ENCODE results near the gene HP.

DNA sequence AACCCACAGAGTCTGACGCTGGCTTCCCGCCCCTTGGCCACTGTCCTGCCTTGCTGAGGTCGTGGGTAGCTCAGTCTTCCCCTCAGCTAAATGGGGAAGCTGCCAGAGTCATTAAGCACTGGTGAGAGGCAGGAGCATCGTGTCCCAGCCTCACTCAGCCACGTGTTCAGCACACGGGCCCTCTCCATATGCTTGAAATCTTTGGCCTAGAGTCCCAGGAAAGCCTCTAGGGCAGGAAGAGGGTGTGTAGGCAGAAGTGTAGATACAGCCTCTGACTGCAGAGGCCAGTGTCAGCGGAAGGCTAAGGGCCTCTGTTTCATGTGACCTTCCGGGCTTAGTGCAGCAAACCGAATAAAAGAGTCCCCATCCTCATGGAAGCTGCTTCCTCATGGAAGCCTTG lies 41.7 kb upstream of the HP start:
- TF ChIP-seq, protein P1, sequence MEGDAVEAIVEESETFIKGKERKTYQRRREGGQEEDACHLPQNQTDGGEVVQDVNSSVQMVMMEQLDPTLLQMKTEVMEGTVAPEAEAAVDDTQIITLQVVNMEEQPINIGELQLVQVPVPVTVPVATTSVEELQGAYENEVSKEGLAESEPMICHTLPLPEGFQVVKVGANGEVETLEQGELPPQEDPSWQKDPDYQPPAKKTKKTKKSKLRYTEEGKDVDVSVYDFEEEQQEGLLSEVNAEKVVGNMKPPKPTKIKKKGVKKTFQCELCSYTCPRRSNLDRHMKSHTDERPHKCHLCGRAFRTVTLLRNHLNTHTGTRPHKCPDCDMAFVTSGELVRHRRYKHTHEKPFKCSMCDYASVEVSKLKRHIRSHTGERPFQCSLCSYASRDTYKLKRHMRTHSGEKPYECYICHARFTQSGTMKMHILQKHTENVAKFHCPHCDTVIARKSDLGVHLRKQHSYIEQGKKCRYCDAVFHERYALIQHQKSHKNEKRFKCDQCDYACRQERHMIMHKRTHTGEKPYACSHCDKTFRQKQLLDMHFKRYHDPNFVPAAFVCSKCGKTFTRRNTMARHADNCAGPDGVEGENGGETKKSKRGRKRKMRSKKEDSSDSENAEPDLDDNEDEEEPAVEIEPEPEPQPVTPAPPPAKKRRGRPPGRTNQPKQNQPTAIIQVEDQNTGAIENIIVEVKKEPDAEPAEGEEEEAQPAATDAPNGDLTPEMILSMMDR (IDR thresholded peaks at IDR 0.05) = no peak
- TF ChIP-seq POLR2A (IDR thresholded peaks at IDR 0.05) = no peak

Measured in uterus (tissue), 2 donors.